RWPE2 (cell line): ENCODE measurements around the gene LRBA.

ENCODE experiments used
- ATAC-seq: fragments of 200-7000 bp; cut with Tn5 transposase; 3 replicates; pipeline ENCODE4 v1.9.1; 2021; ENCODE audit warnings: low read depth
- DNase-seq: peaks from one replicate; pipeline ENCODE4 v3.0.0-alpha.2; 2020; ENCODE audit warnings: low spot score
- H3K27ac ChIP-seq: fragments of 450-650 bp; 2 replicates; pipeline ENCODE4 v1.5.1; 2017; ENCODE audit warnings: mild to moderate bottlenecking; ENCODE audit not compliant: poor library complexity, severe bottlenecking
- H3K27me3 ChIP-seq: fragments of 250-450 bp; sonication (Bioruptor Pico); 2 replicates; pipeline ENCODE4 v1.5.1; 2021; ENCODE audit warnings: mild to moderate bottlenecking, moderate library complexity; ENCODE audit not compliant: insufficient read depth, poor library complexity, severe bottlenecking
- H3K36me3 ChIP-seq: fragments of 250-450 bp; sonication (Bioruptor Pico); 2 replicates; pipeline ENCODE4 v1.5.1; 2020; ENCODE audit warnings: low read depth, mild to moderate bottlenecking, moderate library complexity
- H3K4me1 ChIP-seq: fragments of 250-450 bp; sonication (Bioruptor Pico); 2 replicates; pipeline ENCODE4 v1.5.1; 2021; ENCODE audit warnings: mild to moderate bottlenecking, moderate library complexity; ENCODE audit not compliant: insufficient read depth, poor library complexity, severe bottlenecking
- H3K4me3 ChIP-seq: fragments of 250-450 bp; sonication (Bioruptor Pico); 2 replicates; pipeline ENCODE4 v1.5.1; 2021; ENCODE audit warnings: mild to moderate bottlenecking, moderate library complexity; ENCODE audit not compliant: severe bottlenecking
- H3K9me3 ChIP-seq: fragments of 250-450 bp; sonication (Bioruptor Pico); 2 replicates; pipeline ENCODE4 v1.5.1; 2021; ENCODE audit warnings: mild to moderate bottlenecking, moderate library complexity; ENCODE audit not compliant: severe bottlenecking
- CTCF ChIP-seq: fragments of 450-650 bp; IDR thresholded peaks from one replicate; pipeline ENCODE4 v1.5.1; 2017; ENCODE audit warnings: mild to moderate bottlenecking, moderate library complexity; ENCODE audit not compliant: poor library complexity, severe bottlenecking

Gene LRBA

DNA sequence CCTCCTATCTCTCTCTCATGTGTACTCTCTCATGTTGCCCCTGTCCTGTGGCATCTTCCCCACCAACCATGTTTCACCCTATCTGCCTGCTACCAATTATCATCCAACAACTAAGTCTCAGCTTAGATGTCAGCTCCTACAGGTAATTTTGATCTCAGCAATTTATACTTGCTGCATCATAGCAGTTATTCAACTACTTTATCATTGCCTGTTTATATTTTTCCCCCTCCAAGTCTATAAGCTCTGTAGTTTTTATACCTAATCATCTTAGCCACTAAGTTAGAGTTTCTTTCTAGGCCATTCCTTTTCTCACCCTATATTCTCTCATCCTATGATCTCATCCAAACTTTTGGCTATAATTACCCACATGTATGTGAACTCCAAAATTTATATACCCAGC lies 382.4 kb downstream of the LRBA start:
- H3K27ac ChIP-seq = no peak overlapping the region
- H3K9me3 ChIP-seq = peaks cover 2% of the 10 kb centered on the region
- H3K4me3 ChIP-seq = no peak overlapping the region
- no peaks in the 10 kb centered on the region for H3K36me3 ChIP-seq
- H3K4me1 ChIP-seq = no peaks in the 10 kb centered on the region
- no peaks in the 10 kb centered on the region for H3K27me3 ChIP-seq
- DNase-seq = no peak
- TF ChIP-seq CTCF = no peak
- no peak for ATAC-seq

DNA sequence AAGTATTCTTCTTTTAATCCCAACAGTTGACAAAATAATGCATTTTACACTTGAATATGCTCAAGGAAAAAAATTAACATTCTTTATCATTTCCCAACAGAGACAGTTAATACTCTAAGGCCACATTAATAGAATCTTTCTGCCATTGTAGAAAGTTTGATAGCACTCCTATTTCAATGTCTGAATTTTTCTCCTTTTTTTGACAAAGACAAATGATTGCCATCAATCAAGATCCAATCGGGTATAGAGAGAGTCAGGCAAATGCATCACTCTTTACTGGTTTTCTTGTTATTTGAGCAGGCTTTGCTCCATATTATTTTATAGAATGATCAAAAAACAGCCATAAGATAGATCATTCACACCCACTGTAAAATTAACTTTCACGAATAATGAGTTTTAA lies 387.0 kb downstream of the LRBA start:
- H3K4me1 ChIP-seq = no peaks in the 10 kb centered on the region
- peaks cover 2% of the 10 kb centered on the region for H3K9me3 ChIP-seq
- no peaks in the 10 kb centered on the region for H3K36me3 ChIP-seq
- ATAC-seq = no peak
- H3K27me3 ChIP-seq = no peaks in the 10 kb centered on the region
- H3K4me3 ChIP-seq = no peak overlapping the region
- TF ChIP-seq CTCF = no peak
- DNase-seq = no peak
- no peak overlapping the region for H3K27ac ChIP-seq

- no peak for DNase-seq
- no peaks in the 10 kb centered on the region for H3K36me3 ChIP-seq
- no peaks in the 10 kb centered on the region for H3K4me1 ChIP-seq
- no peak overlapping the region for H3K27ac ChIP-seq
- H3K4me3 ChIP-seq = no peak overlapping the region
- no peak for ATAC-seq
- H3K27me3 ChIP-seq = no peaks in the 10 kb centered on the region
- no peaks in the 10 kb centered on the region for H3K9me3 ChIP-seq
- no peak for TF ChIP-seq CTCF
Observed at GRCh38 chr4:150625033-150625432, 390.1 kb downstream of the LRBA start.

GRCh38 chr4:150624055-150624454 lies 391.0 kb downstream of the LRBA start:
- no peaks in the 10 kb centered on the region for H3K27me3 ChIP-seq

DNA sequence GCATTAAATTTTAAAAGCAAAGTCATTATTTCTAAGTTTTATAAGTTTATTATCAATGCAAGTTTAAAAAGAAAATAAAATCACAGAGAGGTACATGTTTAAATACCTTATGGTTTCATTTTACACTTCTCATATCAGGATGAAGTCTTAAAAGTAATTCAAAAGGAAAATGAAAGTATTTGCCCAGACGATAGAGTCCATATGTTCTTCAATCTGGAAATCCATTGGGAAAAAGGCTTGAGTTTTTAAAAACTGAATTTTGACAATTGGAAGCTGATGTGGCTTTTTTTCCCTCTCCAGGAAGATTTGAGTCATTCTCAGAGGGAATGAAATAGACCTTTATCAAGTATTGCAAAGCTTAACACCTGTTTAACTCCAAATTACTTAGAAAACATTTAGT lies 396.0 kb downstream of the LRBA start:
- no peak for ATAC-seq
- H3K4me1 ChIP-seq = no peaks in the 10 kb centered on the region
- DNase-seq = no peak
- H3K9me3 ChIP-seq = no peaks in the 10 kb centered on the region
- H3K36me3 ChIP-seq = no peaks in the 10 kb centered on the region
- H3K27me3 ChIP-seq = no peaks in the 10 kb centered on the region
- no peak overlapping the region for H3K4me3 ChIP-seq
- no peak overlapping the region for H3K27ac ChIP-seq
- no peak for TF ChIP-seq CTCF

More at GRCh38 chr4:150624055-150624454, 391.0 kb downstream of the LRBA start:
- H3K27ac ChIP-seq = no peak overlapping the region
- no peak for TF ChIP-seq CTCF
- H3K4me3 ChIP-seq = no peak overlapping the region
- H3K9me3 ChIP-seq = no peaks in the 10 kb centered on the region
- ATAC-seq = no peak
- no peak for DNase-seq
- H3K4me1 ChIP-seq = no peaks in the 10 kb centered on the region
- no peaks in the 10 kb centered on the region for H3K36me3 ChIP-seq
